HCT116 (cell line): ENCODE measurements around the gene CBX8. TPM values are rescaled to one million over a fixed set of nuclear protein-coding genes. Genes with fewer than 3 reads are reported as not detected.

Source experiments
- ATAC-seq: fragments of 200-7000 bp; cut with Tn5 transposase; 2 replicates; pipeline ENCODE4 v1.9.1; 2020; ENCODE audit warnings: mild to moderate bottlenecking, moderate library complexity
- BruUV-seq: library from RNA; stranded (reverse); fragments of 400-500 nt; replicated peaks from 2 replicates; lab custom pipeline; 2021; lab: Mats Ljungman, UMichigan
- CTCF ChIA-PET: fragments of 300-600 bp; sonication (Branson Sonifier 250); formaldehyde crosslinking; loops from one replicate; lab custom pipeline; 2021; ENCODE audit warnings: antibody characterized with exemption; lab: Charles Lee
- POLR2A ChIA-PET: fragments of 300-600, 350-600 bp; sonication (Branson Sonifier 250); formaldehyde crosslinking; loops from one replicate; lab custom pipeline; 2021; ENCODE audit warnings: antibody characterized with exemption; lab: Charles Lee
- RAD21 ChIA-PET, 2 experiments: fragments of 300-600 bp; sonication (Branson Sonifier 250); formaldehyde crosslinking; loops; one replicate each; lab custom pipeline; 2023; ENCODE audit warnings: low total read pairs in 2 of 2; ENCODE audit not compliant: uncharacterized antibody in 2 of 2, unreplicated experiment in 2 of 2, low non-redundant PET in 1 of 2; lab: Charles Lee
- DNase-seq: peaks from one replicate; pipeline ENCODE4 v3.0.0-alpha.2; 2010; ENCODE audit warnings: low read depth, low spot score
- H2AFZ ChIP-seq: fragments of 200-600 bp; shearing (Covaris generic), sonication (generic); 2 replicates; pipeline ENCODE4 v1.6.1; 2017; ENCODE audit warnings: low read depth, mixed run types, mixed read lengths, antibody characterized with exemption, low read length; ENCODE audit not compliant: poor library complexity, severe bottlenecking
- H3K27ac ChIP-seq: 2 replicates; pipeline ENCODE4 v1.5.1; 2012; ENCODE audit warnings: low read depth, low read length
- H3K27me3 ChIP-seq: fragments of 200-600 bp; sonication (generic); 2 replicates; pipeline ENCODE4 v1.6.1; 2016; ENCODE audit warnings: mixed run types, low read length, mixed read lengths; ENCODE audit not compliant: insufficient read depth
- H3K36me3 ChIP-seq, 2 experiments: fragments of 200-500 bp in 1 of 2; fragments of 200-600 bp in 1 of 2; sonication (Bioruptor generic) in 1 of 2; sonication (generic) in 1 of 2; 2 replicates each; pipeline versions ENCODE4 v1.5.1 to v1.6.1; 2014 to 2016; ENCODE audit warnings: low read length in 2 of 2, inconsistent platforms in 1 of 2, mixed read lengths in 1 of 2, mixed run types in 1 of 2; ENCODE audit not compliant: insufficient read depth in 2 of 2, control insufficient read depth in 1 of 2
- H3K4me1 ChIP-seq, 2 experiments: fragments of 200-600 bp in 1 of 2; sonication (generic) in 1 of 2; 2 replicates each; pipeline versions ENCODE4 v1.5.1 to v1.6.1; 2012 to 2017; ENCODE audit warnings: low read length in 2 of 2, inconsistent platforms in 1 of 2, mild to moderate bottlenecking in 1 of 2, mixed read lengths in 1 of 2, mixed run types in 1 of 2, moderate library complexity in 1 of 2; ENCODE audit not compliant: insufficient read depth in 2 of 2, control insufficient read depth in 1 of 2
- H3K4me2 ChIP-seq: fragments of 200-600 bp; sonication (generic); 2 replicates; pipeline ENCODE4 v1.6.1; 2017; ENCODE audit warnings: mixed run types, low read length, mixed read lengths
- H3K4me3 ChIP-seq, 2 experiments: fragments of 200-600 bp in 1 of 2; sonication (generic) in 1 of 2; replicated peaks in 1 of 2; 2 replicates each; pipeline ENCODE4 v1.5.1; 2011 to 2016; ENCODE audit warnings: low read length in 2 of 2, control low read depth in 1 of 2, low read depth in 1 of 2, mild to moderate bottlenecking in 1 of 2, mixed read lengths in 1 of 2, mixed run types in 1 of 2
- H3K79me2 ChIP-seq: fragments of 200-600 bp; sonication (generic); 2 replicates; pipeline ENCODE4 v1.6.1; 2017; ENCODE audit warnings: mild to moderate bottlenecking, mixed run types, low read length, moderate library complexity, mixed read lengths; ENCODE audit not compliant: insufficient read depth
- H3K9ac ChIP-seq: fragments of 200-600 bp; sonication (generic); 2 replicates; pipeline ENCODE4 v1.6.1; 2016; ENCODE audit warnings: low read length, mixed read lengths
- H3K9me2 ChIP-seq: fragments of 200-600 bp; sonication (generic), shearing (Covaris generic); 2 replicates; pipeline ENCODE4 v1.6.1; 2017; ENCODE audit warnings: mixed run types, mild to moderate bottlenecking, moderate library complexity; ENCODE audit not compliant: insufficient read depth
- H3K9me3 ChIP-seq, 2 experiments: fragments of 200-500 bp in 1 of 2; fragments of 200-600 bp in 1 of 2; sonication (Bioruptor generic) in 1 of 2; sonication (generic) in 1 of 2; 2 replicates each; pipeline ENCODE4 v1.6.1; 2014 to 2017; ENCODE audit warnings: low read length in 2 of 2, mixed read lengths in 2 of 2, inconsistent platforms in 1 of 2, low read depth in 1 of 2, mild to moderate bottlenecking in 1 of 2, mixed run types in 1 of 2, moderate library complexity in 1 of 2; ENCODE audit not compliant: control insufficient read depth in 1 of 2, insufficient read depth in 1 of 2
- H4K20me1 ChIP-seq: fragments of 200-600 bp; sonication (generic), shearing (Covaris generic); 2 replicates; pipeline ENCODE4 v1.6.1; 2017; ENCODE audit warnings: mixed run types, mild to moderate bottlenecking, moderate library complexity; ENCODE audit not compliant: insufficient read depth
- EGR1 ChIP-seq: IDR thresholded peaks from 2 replicates; pipeline ENCODE4 v1.6.1; 2012; ENCODE audit warnings: low read depth
- EZH2 ChIP-seq: fragments of 200-600 bp; sonication (generic); IDR thresholded peaks from 2 replicates; pipeline ENCODE4 v1.6.1; 2017; ENCODE audit warnings: antibody characterized with exemption, mixed run types
- MAX ChIP-seq: IDR thresholded peaks from 2 replicates; pipeline ENCODE4 v1.6.1; 2012
- POLR2A ChIP-seq: IDR thresholded peaks from 2 replicates; pipeline ENCODE4 v1.7.0; 2011; ENCODE audit warnings: borderline replicate concordance; ENCODE audit not compliant: insufficient read depth, insufficient read length; ENCODE audit errors: extremely low read depth
- POLR2AphosphoS5 ChIP-seq: IDR thresholded peaks from 2 replicates; pipeline ENCODE4 v1.6.1; 2011; ENCODE audit warnings: mild to moderate bottlenecking, low read depth, low read length, moderate library complexity
- SRF ChIP-seq: IDR thresholded peaks from 2 replicates; pipeline ENCODE4 v1.6.1; 2012; ENCODE audit warnings: low read depth
- TCF7L2 ChIP-seq: IDR thresholded peaks from 2 replicates; pipeline ENCODE4 v1.7.0; 2011; ENCODE audit warnings: borderline replicate concordance, inconsistent platforms; ENCODE audit not compliant: insufficient read depth, insufficient read length; ENCODE audit errors: extremely low read depth
- ZFX ChIP-seq: fragments of 450-650 bp; IDR thresholded peaks from 2 replicates; pipeline ENCODE4 v1.6.1; 2017
- intact Hi-C: fragments of 100-400 bp; cut with micrococcal nuclease; formaldehyde crosslinking; loops from 2 replicates; pipeline ENCODE4 v1.10.0; 2022
- total RNA-seq: library from RNA; stranded (reverse); gene quantifications from one replicate; pipeline ENCODE4 v1.2.1, GENCODE V29; 2021; ENCODE audit not compliant: unreplicated experiment
- TF ChIP-seq, protein P1 (sequence below): IDR thresholded peaks from 2 replicates; pipeline ENCODE4 v1.6.1; 2012
- TF ChIP-seq, protein P2 (sequence below): IDR thresholded peaks from 2 replicates; pipeline ENCODE4 v1.6.1; 2012; ENCODE audit warnings: low read depth

CBX8 gene
- total RNA-seq, 1 experiment from 2014 or later: 29.0 TPM

GRCh38 chr17:79813297-79814126 is 16.6 kb upstream of the CBX8 start:
- H3K4me3 ChIP-seq: no peak overlapping the region

More at GRCh38 chr17:79813297-79814126, 16.6 kb upstream of the CBX8 start:
- Histone ChIP-seq H4K20me1 (no peaks in the 10 kb centered on the region), H2AFZ (no peak overlapping the region), H3K9ac (no peak overlapping the region), H3K27me3 (peaks cover 6% of the 10 kb centered on the region; the same call in 1 of the 2 replicates)
- DNase-seq: no peak
- ChIA-PET CTCF (interaction anchor here (0.9 to 1.1 kb wide), 2 partner anchors 26 to 31 kb away, joined by 3 read pairs; no protein-coding TSS in a partner anchor), RAD21 (no interaction called here)
- TF ChIP-seq EZH2 (no peak), POLR2AphosphoS5 (no peak), POLR2A (no peak), EGR1 (no peak), TCF7L2 (no peak), MAX (no peak), ZFX (no peak), SRF (no peak)
- TF ChIP-seq, protein P1, sequence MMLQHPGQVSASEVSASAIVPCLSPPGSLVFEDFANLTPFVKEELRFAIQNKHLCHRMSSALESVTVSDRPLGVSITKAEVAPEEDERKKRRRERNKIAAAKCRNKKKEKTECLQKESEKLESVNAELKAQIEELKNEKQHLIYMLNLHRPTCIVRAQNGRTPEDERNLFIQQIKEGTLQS: no peak
- TF ChIP-seq, protein P2, sequence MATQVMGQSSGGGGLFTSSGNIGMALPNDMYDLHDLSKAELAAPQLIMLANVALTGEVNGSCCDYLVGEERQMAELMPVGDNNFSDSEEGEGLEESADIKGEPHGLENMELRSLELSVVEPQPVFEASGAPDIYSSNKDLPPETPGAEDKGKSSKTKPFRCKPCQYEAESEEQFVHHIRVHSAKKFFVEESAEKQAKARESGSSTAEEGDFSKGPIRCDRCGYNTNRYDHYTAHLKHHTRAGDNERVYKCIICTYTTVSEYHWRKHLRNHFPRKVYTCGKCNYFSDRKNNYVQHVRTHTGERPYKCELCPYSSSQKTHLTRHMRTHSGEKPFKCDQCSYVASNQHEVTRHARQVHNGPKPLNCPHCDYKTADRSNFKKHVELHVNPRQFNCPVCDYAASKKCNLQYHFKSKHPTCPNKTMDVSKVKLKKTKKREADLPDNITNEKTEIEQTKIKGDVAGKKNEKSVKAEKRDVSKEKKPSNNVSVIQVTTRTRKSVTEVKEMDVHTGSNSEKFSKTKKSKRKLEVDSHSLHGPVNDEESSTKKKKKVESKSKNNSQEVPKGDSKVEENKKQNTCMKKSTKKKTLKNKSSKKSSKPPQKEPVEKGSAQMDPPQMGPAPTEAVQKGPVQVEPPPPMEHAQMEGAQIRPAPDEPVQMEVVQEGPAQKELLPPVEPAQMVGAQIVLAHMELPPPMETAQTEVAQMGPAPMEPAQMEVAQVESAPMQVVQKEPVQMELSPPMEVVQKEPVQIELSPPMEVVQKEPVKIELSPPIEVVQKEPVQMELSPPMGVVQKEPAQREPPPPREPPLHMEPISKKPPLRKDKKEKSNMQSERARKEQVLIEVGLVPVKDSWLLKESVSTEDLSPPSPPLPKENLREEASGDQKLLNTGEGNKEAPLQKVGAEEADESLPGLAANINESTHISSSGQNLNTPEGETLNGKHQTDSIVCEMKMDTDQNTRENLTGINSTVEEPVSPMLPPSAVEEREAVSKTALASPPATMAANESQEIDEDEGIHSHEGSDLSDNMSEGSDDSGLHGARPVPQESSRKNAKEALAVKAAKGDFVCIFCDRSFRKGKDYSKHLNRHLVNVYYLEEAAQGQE: no peak
- TF ChIP-seq, all 23 proteins: peak for 0
- no peaks in the 10 kb centered on the region for H3K79me2 ChIP-seq
- H3K36me3 ChIP-seq: no peaks in the 10 kb centered on the region
- peaks cover 25 to 34% of the 10 kb centered on the region in 2 experiments for H3K4me1 ChIP-seq
- no peak overlapping the region for H3K4me2 ChIP-seq
- BruUV-seq: no TSS peak
- no peak overlapping the region for H3K27ac ChIP-seq
- no peak for ATAC-seq
- POLR2A ChIA-PET: interaction anchor here (1.2 kb wide), 1 partner anchor 26 kb away, joined by 3 read pairs; the partner anchor contains the start of gene CBX4
- intact Hi-C loops: no loop called here
- H3K9me3 ChIP-seq: no peaks in the 10 kb centered on the region
- no peaks in the 10 kb centered on the region for H3K9me2 ChIP-seq
